PC-9 (cell line): ENCODE results near the gene SLC22A4. TPM values are rescaled to one million over a fixed set of nuclear protein-coding genes. Genes with fewer than 3 reads are reported as not detected.

Experiments
- BruUV-seq: library from RNA; stranded (reverse); fragments of 400-500 nt; replicated peaks from 2 replicates; lab custom pipeline; 2021; lab: Mats Ljungman, UMichigan
- CTCF ChIA-PET: fragments of 300-600 bp; sonication (Branson Sonifier 250); formaldehyde crosslinking; loops from one replicate; lab custom pipeline; 2022; ENCODE audit warnings: antibody characterized with exemption; lab: Charles Lee
- POLR2A ChIA-PET: fragments of 300-600 bp; sonication (Branson Sonifier 250); formaldehyde crosslinking; loops from one replicate; lab custom pipeline; 2022; ENCODE audit warnings: antibody characterized with exemption; ENCODE audit not compliant: unreplicated experiment; lab: Charles Lee
- DNase-seq, 2 experiments: peaks; one replicate each; pipeline versions ENCODE4 v3.0.0 to v3.0.0-alpha.2; 2015 to 2022; ENCODE audit warnings: mixed read lengths in 1 of 2
- H2AFZ ChIP-seq: fragments of 200-600 bp; sonication (generic); 2 replicates; pipeline ENCODE4 v1.8.1; 2017; ENCODE audit warnings: antibody characterized with exemption
- H3F3A ChIP-seq: fragments of 200-600 bp; sonication (generic); 2 replicates; pipeline ENCODE4 v1.8.1; 2017; ENCODE audit warnings: antibody characterized with exemption, mild to moderate bottlenecking, low read depth; ENCODE audit not compliant: insufficient read depth
- H3K27ac ChIP-seq: fragments of 200-600 bp; sonication (generic); 2 replicates; pipeline ENCODE4 v1.6.1; 2016; ENCODE audit warnings: mixed run types
- H3K27me3 ChIP-seq: fragments of 200-600 bp; sonication (generic); 2 replicates; pipeline ENCODE4 v1.6.1; 2016; ENCODE audit warnings: low read depth, mixed run types; ENCODE audit not compliant: insufficient read depth
- H3K36me3 ChIP-seq: fragments of 200-600 bp; sonication (generic); 2 replicates; pipeline ENCODE4 v1.6.1; 2016; ENCODE audit warnings: low read depth, mixed run types
- H3K4me1 ChIP-seq: fragments of 200-600 bp; sonication (generic); replicated peaks from 2 replicates; pipeline ENCODE4 v1.6.1; 2016; ENCODE audit warnings: mixed run types; ENCODE audit not compliant: insufficient read depth
- H3K4me2 ChIP-seq: fragments of 200-600 bp; sonication (generic); 2 replicates; pipeline ENCODE4 v1.6.1; 2017; ENCODE audit warnings: mixed run types
- H3K4me3 ChIP-seq: fragments of 200-600 bp; sonication (generic); 2 replicates; pipeline ENCODE4 v1.6.1; 2016; ENCODE audit warnings: mixed run types
- H3K79me2 ChIP-seq: fragments of 200-600 bp; sonication (generic); 2 replicates; pipeline ENCODE4 v1.6.1; 2017; ENCODE audit warnings: low read depth, mixed run types
- H3K9me2 ChIP-seq: fragments of 200-600 bp; sonication (generic); 2 replicates; pipeline ENCODE4 v1.8.1; 2017; ENCODE audit warnings: mild to moderate bottlenecking; ENCODE audit not compliant: insufficient read depth
- H3K9me3 ChIP-seq: fragments of 200-600 bp; sonication (generic); 2 replicates; pipeline ENCODE4 v1.8.1; 2016; ENCODE audit warnings: low read depth; ENCODE audit not compliant: insufficient read depth
- H4K20me1 ChIP-seq: fragments of 200-600 bp; sonication (generic); 2 replicates; pipeline ENCODE4 v1.8.1; 2017; ENCODE audit not compliant: insufficient read depth
- CTCF ChIP-seq: fragments of 200-600 bp; sonication (generic); conservative IDR thresholded peaks from 2 replicates; pipeline ENCODE4 v1.6.1; 2017; ENCODE audit warnings: mixed run types, antibody characterized with exemption, mild to moderate bottlenecking, moderate library complexity
- EZH2 ChIP-seq: fragments of 200-600 bp; sonication (generic); IDR thresholded peaks from 2 replicates; pipeline ENCODE4 v1.8.0; 2017; ENCODE audit warnings: antibody characterized with exemption, low read depth
- intact Hi-C: fragments of 100-400 bp; cut with micrococcal nuclease; formaldehyde crosslinking; loops from one replicate; pipeline ENCODE4 v1.10.0; 2022; ENCODE audit not compliant: unreplicated experiment
- total RNA-seq: library from RNA; stranded (reverse); gene quantifications from 2 replicates; pipeline ENCODE4 v1.2.3, GENCODE V29; 2021

Gene SLC22A4
- total RNA-seq, 1 experiment from 2014 or later = 4.2 TPM

- Histone ChIP-seq H3F3A (no peaks in the 10 kb centered on the region; the same call in 1 of the 2 replicates), H3K9me2 (no peaks in the 10 kb centered on the region), H3K79me2 (no peaks in the 10 kb centered on the region), H3K27me3 (no peaks in the 10 kb centered on the region), H3K4me3 (no peak overlapping the region), H4K20me1 (no peaks in the 10 kb centered on the region), H3K9me3 (0 out of 2 replicates have a peak, but pooled peaks cover 4% of the 10 kb centered on the region), H3K4me2 (no peak overlapping the region), H2AFZ (no peak overlapping the region), H3K27ac (no peak overlapping the region), H3K4me1 (peaks cover 12% of the 10 kb centered on the region), H3K36me3 (no peaks in the 10 kb centered on the region)
- intact Hi-C loops = no loop called here
- TF ChIP-seq CTCF (no peak), EZH2 (no peak)
- CTCF ChIA-PET = interaction anchor here (0.7 kb wide), 1 partner anchor 11 kb away, joined by 3 read pairs; no protein-coding TSS in a partner anchor
- POLR2A ChIA-PET = no interaction called here
- no peak for DNase-seq
- BruUV-seq = no TSS peak
These were observed 43.6 kb upstream of the SLC22A4 start for GRCh38 chr5:132250547-132250946.

DNA sequence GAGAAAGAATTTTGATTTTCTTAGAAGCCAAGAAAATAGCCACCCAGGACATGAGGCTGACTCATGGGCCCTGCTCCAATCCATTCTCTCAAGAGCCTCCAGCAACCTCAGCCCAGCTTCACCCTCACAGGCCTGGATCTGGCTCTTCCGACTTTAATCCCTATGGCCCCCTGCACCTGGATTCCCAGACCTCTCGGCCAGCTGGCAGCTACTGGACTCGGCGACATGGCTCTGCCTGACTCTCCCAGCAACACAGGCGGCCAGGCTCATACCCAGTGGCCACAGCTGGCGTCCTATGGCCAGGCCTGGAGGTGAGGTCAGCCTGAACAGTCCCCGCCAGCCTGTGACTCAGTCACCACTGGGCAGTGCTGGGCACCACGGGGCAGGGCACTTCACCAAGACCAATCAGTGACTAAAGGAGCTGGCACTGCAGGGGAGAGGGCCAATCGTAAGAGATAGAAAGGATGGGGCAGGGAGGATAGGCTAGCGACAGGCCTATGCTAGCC is 42.9 kb upstream of the SLC22A4 start:
- no TSS peak for BruUV-seq

GRCh38 chr5:132253008-132253441 is 41.2 kb upstream of the SLC22A4 start:
- no peak for TF ChIP-seq EZH2
- TF ChIP-seq CTCF = no peak
- Histone ChIP-seq H3K79me2 (no peaks in the 10 kb centered on the region), H3K27ac (no peak overlapping the region), H3K4me1 (peaks cover 12% of the 10 kb centered on the region), H4K20me1 (no peaks in the 10 kb centered on the region), H3K36me3 (no peaks in the 10 kb centered on the region), H3K9me2 (no peaks in the 10 kb centered on the region), H3K4me2 (no peak overlapping the region), H2AFZ (no peak overlapping the region), H3K4me3 (no peak overlapping the region), H3K27me3 (0 out of 2 replicates have a peak, but pooled peaks cover 3% of the 10 kb centered on the region), H3F3A (no peaks in the 10 kb centered on the region; the same call in 1 of the 2 replicates), H3K9me3 (no peaks in the 10 kb centered on the region)
- peak; percentile 39 to 67 for DNase-seq
- ChIA-PET CTCF (no interaction called here), POLR2A (interaction anchor here (0.5 to 0.6 kb wide), 3 partner anchors 26 to 212 kb away, joined by 3 to 8 read pairs (median 3); partner anchors contain the start of genes P4HA2 and SLC22A4)
- no TSS peak for BruUV-seq
- intact Hi-C loops = no loop called here

More for the DNA sequence above, 42.9 kb upstream of the SLC22A4 start:
- H3K4me3 ChIP-seq = no peak overlapping the region
- H3K27ac ChIP-seq = no peak overlapping the region
- no peaks in the 10 kb centered on the region for H3K27me3 ChIP-seq
- H4K20me1 ChIP-seq = no peaks in the 10 kb centered on the region
- intact Hi-C loops = no loop called here
- POLR2A ChIA-PET = interaction anchor here (0.6 kb wide), 1 partner anchor 43 kb away, joined by 5 read pairs; no protein-coding TSS in a partner anchor
- no peak overlapping the region for H2AFZ ChIP-seq
- no peak overlapping the region for H3K4me2 ChIP-seq
- no peaks in the 10 kb centered on the region; the same call in 1 of the 2 replicates for H3F3A ChIP-seq
- no peak for TF ChIP-seq CTCF
- no peak for TF ChIP-seq EZH2
- no peaks in the 10 kb centered on the region for H3K36me3 ChIP-seq
- H3K79me2 ChIP-seq = no peaks in the 10 kb centered on the region
- CTCF ChIA-PET = interaction anchor here (0.7 kb wide), 1 partner anchor 12 kb away, joined by 3 read pairs; no protein-coding TSS in a partner anchor
- no peaks in the 10 kb centered on the region for H3K9me2 ChIP-seq
- peaks cover 12% of the 10 kb centered on the region for H3K4me1 ChIP-seq
- H3K9me3 ChIP-seq = 0 out of 2 replicates have a peak, but pooled peaks cover 3% of the 10 kb centered on the region
- DNase-seq = no peak
